HG02763 (cell line): Measurements from ENCODE around the gene SEMA6C.

ENCODE experiments used
- ATAC-seq: cut with Tn5 transposase; IDR thresholded peaks from one replicate; pipeline ENCODE4 v1.9.1; 2021; ENCODE audit warnings: mild to moderate bottlenecking, moderate library complexity; ENCODE audit not compliant: unreplicated experiment

SEMA6C gene

GRCh38 chr1:151164732-151165280 is 18.4 kb upstream of the SEMA6C start:
- ATAC-seq = no peak

GRCh38 chr1:151159373-151159772 is 12.9 kb upstream of the SEMA6C start:
- no peak for ATAC-seq

- ATAC-seq = no peak
These were observed 12.4 kb upstream of the SEMA6C start for GRCh38 chr1:151158751-151159251.

- no peak for ATAC-seq
These were observed 11.9 kb upstream of the SEMA6C start for GRCh38 chr1:151158326-151158725.

- no peak for ATAC-seq
These were observed 10.7 kb upstream of the SEMA6C start for GRCh38 chr1:151157067-151157531.

GRCh38 chr1:151156515-151156819 is 10.0 kb upstream of the SEMA6C start, which contains the start of gene TNFAIP8L2:
TNFAIP8L2 (plus strand) TSS chr1:151156649; CDS start chr1:151158698, 2,049 bp downstream.
- ATAC-seq = peak; percentile 52

GRCh38 chr1:151147665-151148064 is 1.2 kb upstream of the SEMA6C start:
- no peak for ATAC-seq

GRCh38 chr1:151147132-151147503 is 687 bp upstream of the SEMA6C start:
- no peak for ATAC-seq

GRCh38 chr1:151146072-151146411 is 389 bp downstream of the SEMA6C start:
- no peak for ATAC-seq

GRCh38 chr1:151145304-151146071 is 943 bp downstream of the SEMA6C start:
- ATAC-seq = no peak

- no peak for ATAC-seq
These were observed 1.7 kb downstream of the SEMA6C start for GRCh38 chr1:151144474-151145303.

- ATAC-seq = no peak
These were observed 2.4 kb downstream of the SEMA6C start for GRCh38 chr1:151143986-151144385.

- no peak for ATAC-seq
These were observed 3.4 kb downstream of the SEMA6C start for GRCh38 chr1:151143057-151143435.

GRCh38 chr1:151142411-151143056 is 3.9 kb downstream of the SEMA6C start:
- no peak for ATAC-seq

- ATAC-seq = no peak
These were observed 8.6 kb downstream of the SEMA6C start for GRCh38 chr1:151137789-151138188.

GRCh38 chr1:151135433-151136385 is 10.7 kb downstream of the SEMA6C start:
- no peak for ATAC-seq

GRCh38 chr1:151134991-151135390 is 11.4 kb downstream of the SEMA6C start:
- ATAC-seq = no peak

- ATAC-seq = no peak
These were observed 12.0 kb downstream of the SEMA6C start for GRCh38 chr1:151134396-151134795.

- ATAC-seq = no peak
These were observed 13.2 kb downstream of the SEMA6C start for GRCh38 chr1:151133018-151133806.
